HG03457 (cell line): Measurements from ENCODE around the gene UBE2E1.
"Not testable (repeated sequence)": the region's sequence is repeated elsewhere in the genome, so short reads cannot be mapped to it uniquely, and the experiment has no call there.

ENCODE experiments used
- ATAC-seq: cut with Tn5 transposase; IDR thresholded peaks from one replicate; pipeline ENCODE4 v1.9.1; 2021; ENCODE audit warnings: moderate number of reproducible peaks; ENCODE audit not compliant: unreplicated experiment

UBE2E1 gene

GRCh38 chr3:23843869-23844268, 38.1 kb downstream of the UBE2E1 start:
- no peak for ATAC-seq

GRCh38 chr3:23845326-23846216, 39.8 kb downstream of the UBE2E1 start:
- no peak for ATAC-seq

GRCh38 chr3:23849462-23849861, 43.7 kb downstream of the UBE2E1 start:
- not testable (repeated sequence) for ATAC-seq

GRCh38 chr3:23856286-23856685, 50.5 kb downstream of the UBE2E1 start:
- no peak for ATAC-seq

GRCh38 chr3:23859012-23859743, 53.4 kb downstream of the UBE2E1 start:
- no peak for ATAC-seq

GRCh38 chr3:23859839-23860382, 54.2 kb downstream of the UBE2E1 start:
- no peak for ATAC-seq

GRCh38 chr3:23861689-23862088, 55.9 kb downstream of the UBE2E1 start:
- ATAC-seq = no peak

- no peak for ATAC-seq
Measured at GRCh38 chr3:23863060-23863459, 57.3 kb downstream of the UBE2E1 start.

- no peak for ATAC-seq
Measured at GRCh38 chr3:23864931-23865330, 59.2 kb downstream of the UBE2E1 start.

- peak; percentile 71 for ATAC-seq
Measured at GRCh38 chr3:23865595-23866396, 60.0 kb downstream of the UBE2E1 start.

- ATAC-seq = no peak
Measured at GRCh38 chr3:23867400-23867799, 61.6 kb downstream of the UBE2E1 start.

GRCh38 chr3:23867838-23868237, 62.1 kb downstream of the UBE2E1 start:
- no peak for ATAC-seq

- no peak for ATAC-seq
Measured at GRCh38 chr3:23869977-23870662, 64.4 kb downstream of the UBE2E1 start.

GRCh38 chr3:23870663-23871043, 64.9 kb downstream of the UBE2E1 start:
- ATAC-seq = not testable (repeated sequence)

- ATAC-seq = not testable (repeated sequence)
Measured at GRCh38 chr3:23871361-23871760, 65.6 kb downstream of the UBE2E1 start.

GRCh38 chr3:23872330-23872729, 66.6 kb downstream of the UBE2E1 start:
- ATAC-seq = no peak

GRCh38 chr3:23873941-23874340, 68.2 kb downstream of the UBE2E1 start:
- no peak for ATAC-seq

GRCh38 chr3:23874359-23875112, 68.8 kb downstream of the UBE2E1 start:
- no peak for ATAC-seq

- ATAC-seq = no peak
Measured at GRCh38 chr3:23875113-23875725, 69.5 kb downstream of the UBE2E1 start.
